Type B pancreatic cell (in vitro differentiated cells): ENCODE measurements around the gene RGS8. TPM values are rescaled to one million over a fixed set of nuclear protein-coding genes. Genes with fewer than 3 reads are reported as not detected.
A peak's percentile ranks its signal among the peaks of the same experiment; 100 is the strongest.
"Not testable (repeated sequence)": the region's sequence is repeated elsewhere in the genome, so short reads cannot be mapped to it uniquely, and the experiment has no call there.

ENCODE experiments used
- DNase-seq: peaks from one replicate; pipeline ENCODE4 v3.0.0; 2021; ENCODE audit warnings: mixed read lengths; ENCODE audit not compliant: unreplicated experiment; ENCODE audit errors: extremely low spot score
- H3K27ac Mint-ChIP-seq: 2 replicates; pipeline ENCODE4 v1.8.0; 2021; ENCODE audit warnings: mild to moderate bottlenecking, mixed read lengths
- H3K27me3 Mint-ChIP-seq: 2 replicates; pipeline ENCODE4 v1.8.0; 2021; ENCODE audit warnings: mixed read lengths
- H3K36me3 Mint-ChIP-seq: 2 replicates; pipeline ENCODE4 v1.8.0; 2021; ENCODE audit warnings: mixed read lengths
- H3K4me1 Mint-ChIP-seq: one replicate; pipeline ENCODE4 v1.8.0; 2021; ENCODE audit warnings: mixed read lengths; ENCODE audit not compliant: unreplicated experiment
- H3K4me3 Mint-ChIP-seq: 2 replicates; pipeline ENCODE4 v1.8.0; 2021; ENCODE audit warnings: mild to moderate bottlenecking, mixed read lengths
- H3K9me3 Mint-ChIP-seq: 2 replicates; pipeline ENCODE4 v1.8.0; 2021; ENCODE audit warnings: mixed read lengths
- CTCF ChIP-seq: fragments of 200-600 bp; sonication (generic); conservative IDR thresholded peaks from 2 replicates; pipeline ENCODE4 v1.5.0; 2021; ENCODE audit warnings: antibody characterized with exemption, mild to moderate bottlenecking
- total RNA-seq: library from RNA; stranded (reverse); gene quantifications from 2 replicates; pipeline ENCODE4 v1.2.1, GENCODE V29; 2021; ENCODE audit warnings: low replicate concordance

The RGS8 gene
- total RNA-seq, 1 donor from 2014 or later = 1.1 TPM

- no peak overlapping the region for H3K4me3 Mint-ChIP-seq
- peaks cover 27% of the 10 kb centered on the region for H3K4me1 Mint-ChIP-seq
- H3K27ac Mint-ChIP-seq = no peak overlapping the region
- no peaks in the 10 kb centered on the region for H3K36me3 Mint-ChIP-seq
- no peak for TF ChIP-seq CTCF
- H3K27me3 Mint-ChIP-seq = peaks cover 3% of the 10 kb centered on the region
- no peaks in the 10 kb centered on the region for H3K9me3 Mint-ChIP-seq
- no peak for DNase-seq
Observed at GRCh38 chr1:182702826-182703524, 18.6 kb upstream of the RGS8 start.

DNA sequence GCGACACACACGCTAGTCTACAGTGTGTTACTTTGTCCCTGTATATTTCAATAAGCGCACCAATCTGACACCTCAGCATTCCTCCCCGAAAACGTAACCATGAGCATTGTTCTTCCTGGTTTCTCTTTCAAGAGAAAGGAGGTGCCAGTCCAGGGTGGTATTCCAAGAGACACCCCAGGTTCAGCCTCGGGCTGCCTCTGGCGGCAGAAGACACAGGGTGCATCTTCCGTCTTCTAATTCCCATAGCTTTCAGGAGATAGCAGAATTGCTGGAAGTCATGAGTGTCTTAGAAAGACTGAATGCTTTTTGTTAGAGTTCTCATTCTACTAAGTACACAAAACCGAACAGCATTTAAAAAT lies 15.9 kb upstream of the RGS8 start:
- Mint-ChIP-seq H3K4me1 (peaks cover 27% of the 10 kb centered on the region), H3K27ac (peak overlapping the region; percentile 58), H3K27me3 (peaks cover 3% of the 10 kb centered on the region), H3K36me3 (no peaks in the 10 kb centered on the region), H3K9me3 (no peaks in the 10 kb centered on the region), H3K4me3 (no peak overlapping the region)
- DNase-seq = no peak
- no peak for TF ChIP-seq CTCF

DNA sequence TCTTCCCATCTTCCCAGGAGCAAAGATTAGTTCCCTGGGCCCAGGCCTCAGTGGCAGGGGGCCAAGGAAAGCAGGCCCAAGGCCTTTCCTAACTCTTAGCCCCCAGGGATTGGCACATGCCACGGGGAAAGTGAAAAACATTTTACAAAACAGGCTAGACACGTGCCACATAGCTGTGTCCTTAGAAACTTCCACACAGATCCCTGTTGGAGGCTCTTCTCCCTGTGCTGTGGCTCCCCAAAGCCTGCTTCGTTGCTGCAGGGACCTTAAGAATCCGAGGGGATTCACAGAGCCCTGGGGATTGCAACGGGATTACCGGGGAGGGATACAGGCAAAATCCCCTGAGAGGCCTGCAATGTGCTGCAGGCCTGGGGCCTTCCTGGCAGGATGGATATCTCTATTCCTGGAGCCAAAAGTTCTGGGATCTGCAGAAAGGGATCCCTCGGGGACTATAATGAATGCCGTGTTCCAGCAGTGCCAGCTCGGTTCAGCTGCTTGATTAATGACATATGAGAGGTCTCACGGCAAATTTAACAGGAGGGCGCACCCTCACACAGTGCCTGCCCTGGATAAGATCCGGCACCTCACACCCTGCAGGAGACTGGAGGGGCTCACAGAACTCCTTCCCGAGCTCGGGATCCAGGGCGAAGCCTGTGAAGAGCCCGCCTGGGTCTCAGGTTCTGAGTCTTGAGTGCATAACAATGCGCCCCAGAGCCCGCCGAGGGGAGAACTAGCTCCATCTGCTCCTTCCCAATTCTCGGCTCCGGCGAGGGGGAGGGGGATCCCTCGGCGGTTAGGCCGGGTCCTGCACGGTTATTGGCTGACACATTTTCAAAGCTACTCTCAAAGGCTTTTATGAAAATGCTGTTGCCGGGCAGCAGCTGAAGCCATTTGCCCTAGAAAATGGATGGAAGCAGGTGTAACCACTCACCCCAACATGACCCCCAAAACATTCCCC lies 15.3 kb upstream of the RGS8 start:
- peak; percentile 74 for DNase-seq
- Mint-ChIP-seq H3K36me3 (no peaks in the 10 kb centered on the region), H3K9me3 (no peaks in the 10 kb centered on the region), H3K4me1 (peaks cover 27% of the 10 kb centered on the region), H3K27ac (peak overlapping the region; percentile 58), H3K4me3 (no peak overlapping the region), H3K27me3 (peaks cover 3% of the 10 kb centered on the region)
- no peak for TF ChIP-seq CTCF

DNA sequence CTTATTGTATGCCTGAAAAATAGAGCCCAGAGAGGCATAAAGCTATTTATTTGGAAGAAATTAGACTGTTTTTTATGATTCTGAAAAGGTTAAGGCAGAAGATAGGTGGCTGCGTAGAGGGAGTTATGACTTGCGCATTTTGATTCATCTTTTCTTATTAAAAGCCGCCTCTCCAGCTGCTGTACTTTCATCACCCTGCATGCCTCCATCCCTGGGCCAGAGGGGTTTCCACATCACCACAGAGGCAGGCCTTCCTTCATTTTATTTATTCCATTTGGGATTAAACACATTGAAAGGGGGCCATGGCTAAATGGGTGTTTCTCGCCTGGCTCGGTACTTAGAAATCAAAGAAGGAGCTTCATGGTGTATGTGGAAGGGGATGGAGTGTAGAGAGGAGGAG lies 14.6 kb upstream of the RGS8 start:
- Mint-ChIP-seq H3K9me3 (no peaks in the 10 kb centered on the region), H3K4me3 (no peak overlapping the region), H3K27me3 (peaks cover 3% of the 10 kb centered on the region), H3K4me1 (peaks cover 27% of the 10 kb centered on the region), H3K36me3 (no peaks in the 10 kb centered on the region), H3K27ac (peak overlapping the region; percentile 25)
- no peak for DNase-seq
- no peak for TF ChIP-seq CTCF

DNA sequence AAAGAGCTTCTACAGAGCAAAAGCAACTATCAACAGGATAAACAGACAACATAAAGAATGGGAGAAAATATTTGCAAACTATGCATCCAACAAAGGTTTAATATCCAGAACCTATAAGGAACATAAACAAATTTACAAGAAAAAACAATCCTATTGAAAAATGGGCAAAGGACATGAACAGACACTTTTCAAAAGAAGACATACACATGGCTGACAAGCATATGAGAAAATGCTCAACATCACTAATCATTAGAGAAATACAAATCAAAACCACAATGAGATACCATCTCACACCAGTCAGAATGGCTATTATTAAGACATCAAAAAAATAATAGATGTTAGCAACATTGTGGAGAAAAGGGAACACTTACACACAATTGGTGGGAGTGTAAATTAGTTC lies 8.8 kb upstream of the RGS8 start:
- not testable (repeated sequence) for H3K9me3 Mint-ChIP-seq, H3K27ac Mint-ChIP-seq, H3K36me3 Mint-ChIP-seq, H3K4me3 Mint-ChIP-seq, H3K27me3 Mint-ChIP-seq, DNase-seq
- H3K4me1 Mint-ChIP-seq = peaks cover 11% of the 10 kb centered on the region

DNA sequence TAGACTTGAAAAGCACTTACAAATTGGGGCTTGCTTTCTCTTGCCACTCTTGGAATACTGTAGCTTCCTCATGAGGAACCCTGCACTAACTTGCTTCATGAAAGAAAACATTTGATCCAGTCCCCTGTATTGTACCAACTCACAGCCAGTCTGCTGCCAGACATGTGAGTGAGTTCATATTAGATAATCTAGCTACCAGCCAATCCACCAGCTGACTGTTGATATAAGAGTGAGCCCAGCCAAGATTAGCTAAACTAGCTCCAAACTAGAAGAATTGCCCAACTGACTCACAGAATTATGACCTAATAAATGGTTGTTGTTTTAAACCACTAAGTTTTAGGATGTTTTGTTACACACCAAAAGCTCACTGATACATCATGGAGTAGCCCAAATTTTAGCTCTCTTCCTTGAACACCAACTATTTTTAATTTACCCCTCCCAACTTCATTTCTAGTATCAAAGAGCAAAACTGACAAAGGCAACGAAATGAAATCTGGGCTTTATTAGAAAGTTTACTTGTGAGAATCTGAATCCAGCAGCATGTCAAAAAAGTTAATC lies 6.6 kb upstream of the RGS8 start:
- Mint-ChIP-seq H3K36me3 (peaks cover 4% of the 10 kb centered on the region), H3K27ac (no peak overlapping the region), H3K9me3 (peaks cover 8% of the 10 kb centered on the region), H3K4me3 (no peak overlapping the region), H3K4me1 (peaks cover 11% of the 10 kb centered on the region), H3K27me3 (no peaks in the 10 kb centered on the region)
- DNase-seq = no peak
- no peak for TF ChIP-seq CTCF
